CD4-positive, CD25-positive, alpha-beta regulatory T cell (primary cell): ENCODE results near the gene TGFB2. TPM values are rescaled to one million over a fixed set of nuclear protein-coding genes. Genes with fewer than 3 reads are reported as not detected.

Experiments
- ATAC-seq, 2 donors: fragments of 150-1000 bp; cut with Tn5 transposase; one replicate each; pipeline ENCODE4 v1.10.0; 2021; ENCODE audit warnings: low read depth in 2 of 2, moderate number of reproducible peaks in 2 of 2, moderate library complexity in 1 of 2
- DNase-seq, 3 donors: peaks; one replicate each; pipeline versions ENCODE4 v3.0.0 to v3.0.0-alpha.2; 2012 to 2022; ENCODE audit warnings: mixed read lengths in 1 of 3
- H3K27ac ChIP-seq: one replicate; pipeline ENCODE4 v1.7.0; 2013; ENCODE audit warnings: mild to moderate bottlenecking, low read length; ENCODE audit not compliant: insufficient read depth, poor library complexity, severe bottlenecking
- H3K27me3 ChIP-seq: one replicate; pipeline ENCODE4 v1.7.0; 2013; ENCODE audit warnings: low read length; ENCODE audit not compliant: control insufficient read depth, insufficient read depth
- H3K36me3 ChIP-seq: one replicate; pipeline ENCODE4 v1.7.0; 2013; ENCODE audit warnings: mild to moderate bottlenecking, low read length, moderate library complexity; ENCODE audit not compliant: control insufficient read depth, insufficient read depth
- H3K4me1 ChIP-seq: 2 replicates; pipeline ENCODE4 v1.7.0; 2013; ENCODE audit warnings: mild to moderate bottlenecking, low read length; ENCODE audit not compliant: insufficient read depth, control insufficient read depth, poor library complexity, severe bottlenecking
- H3K4me3 ChIP-seq: one replicate; pipeline ENCODE4 v1.7.0; 2013; ENCODE audit warnings: low read depth, mild to moderate bottlenecking, low read length, moderate library complexity
- H3K9me3 ChIP-seq, 2 experiments: 1 replicate in 1 of 2; 2 replicates in 1 of 2; pipeline ENCODE4 v1.7.0; 2013; ENCODE audit warnings: low read length in 2 of 2, mild to moderate bottlenecking in 1 of 2, moderate library complexity in 1 of 2; ENCODE audit not compliant: control insufficient read depth in 2 of 2
- H3K27ac Mint-ChIP-seq, 3 donors: one replicate each; pipeline ENCODE4 v1.8.0; 2020 to 2022; ENCODE audit warnings: mild to moderate bottlenecking in 3 of 3, mixed read lengths in 3 of 3, moderate library complexity in 2 of 3
- H3K27me3 Mint-ChIP-seq: one replicate; pipeline ENCODE4 v1.8.0; 2022; ENCODE audit warnings: mild to moderate bottlenecking, mixed read lengths
- H3K36me3 Mint-ChIP-seq: one replicate; pipeline ENCODE4 v1.8.0; 2020; ENCODE audit warnings: mixed read lengths
- H3K4me1 Mint-ChIP-seq, 4 donors: one replicate each; pipeline ENCODE4 v1.8.0; 2020 to 2022; ENCODE audit warnings: mixed read lengths in 4 of 4, mild to moderate bottlenecking in 1 of 4
- H3K4me3 Mint-ChIP-seq, 4 donors: one replicate each; pipeline ENCODE4 v1.8.0; 2020 to 2022; ENCODE audit warnings: mild to moderate bottlenecking in 4 of 4, mixed read lengths in 4 of 4, moderate library complexity in 3 of 4
- H3K9me3 Mint-ChIP-seq, 7 donors: one replicate each; pipeline ENCODE4 v1.8.0; 2020 to 2022; ENCODE audit warnings: mixed read lengths in 7 of 7, mild to moderate bottlenecking in 3 of 7, moderate library complexity in 2 of 7
- polyA plus RNA-seq, 4 donors: library from polyadenylated mRNA; unstranded; fragments of 300-500 nt; fragmentation: Illumina TruSeq; gene quantifications; one replicate each; pipeline ENCODE4 v1.2.3, GENCODE V29; 2021
- total RNA-seq: library from RNA; stranded (reverse); gene quantifications from one replicate; pipeline ENCODE4 v1.2.3, GENCODE V29; 2022

The TGFB2 gene
- total and polyA plus RNA-seq, 5 donors from 2014 or later, result not detected

GRCh38 chr1:218348628-218349071, 3.5 kb downstream of the TGFB2 start:
- ATAC-seq (no peak), DNase-seq (no peak)
- no peak overlapping the region for H3K4me3 ChIP-seq
- no peak overlapping the region for H3K27ac Mint-ChIP-seq
- no peaks in the 10 kb centered on the region for H3K36me3 Mint-ChIP-seq
- H3K4me3 Mint-ChIP-seq, result no peak overlapping the region
- peaks cover 28% of the 10 kb centered on the region for H3K27me3 ChIP-seq
- H3K36me3 ChIP-seq, result no peaks in the 10 kb centered on the region
- H3K9me3 Mint-ChIP-seq, result peaks cover 0 to 8% (median 0%) of the 10 kb centered on the region in 7 donors
- no peak overlapping the region for H3K27ac ChIP-seq
- H3K4me1 Mint-ChIP-seq, result peaks cover 0 to 31% (median 16%) of the 10 kb centered on the region in 4 donors
- peaks cover 24% of the 10 kb centered on the region for H3K4me1 ChIP-seq
- no peaks in the 10 kb centered on the region for H3K9me3 ChIP-seq
- peaks cover 41% of the 10 kb centered on the region for H3K27me3 Mint-ChIP-seq

GRCh38 chr1:218349348-218350034, 4.4 kb downstream of the TGFB2 start:
- H3K9me3 ChIP-seq, result no peaks in the 10 kb centered on the region
- no peak for DNase-seq
- H3K27me3 Mint-ChIP-seq, result peaks cover 40% of the 10 kb centered on the region
- peaks cover 24% of the 10 kb centered on the region for H3K4me1 ChIP-seq
- H3K4me3 ChIP-seq, result no peak overlapping the region
- no peak overlapping the region for H3K27ac ChIP-seq
- no peaks in the 10 kb centered on the region for H3K36me3 ChIP-seq
- no peak for ATAC-seq
- H3K4me3 Mint-ChIP-seq, result no peak overlapping the region
- peaks cover 0 to 8% (median 0%) of the 10 kb centered on the region in 7 donors for H3K9me3 Mint-ChIP-seq
- H3K36me3 Mint-ChIP-seq, result no peaks in the 10 kb centered on the region
- no peak overlapping the region for H3K27ac Mint-ChIP-seq
- H3K4me1 Mint-ChIP-seq, result peaks cover 0 to 31% (median 16%) of the 10 kb centered on the region in 4 donors
- peaks cover 26% of the 10 kb centered on the region for H3K27me3 ChIP-seq

- no peaks in the 10 kb centered on the region for H3K9me3 ChIP-seq
- no peak overlapping the region for H3K27ac Mint-ChIP-seq
- no peak overlapping the region for H3K4me3 ChIP-seq
- ATAC-seq (no peak), DNase-seq (no peak)
- peaks cover 0 to 31% (median 16%) of the 10 kb centered on the region in 4 donors for H3K4me1 Mint-ChIP-seq
- no peaks in the 10 kb centered on the region for H3K36me3 ChIP-seq
- H3K36me3 Mint-ChIP-seq, result no peaks in the 10 kb centered on the region
- H3K27me3 Mint-ChIP-seq, result peaks cover 40% of the 10 kb centered on the region
- H3K27me3 ChIP-seq, result peaks cover 22% of the 10 kb centered on the region
- no peak overlapping the region for H3K4me3 Mint-ChIP-seq
- H3K9me3 Mint-ChIP-seq, result peaks cover 0 to 8% (median 0%) of the 10 kb centered on the region in 7 donors
- H3K27ac ChIP-seq, result no peak overlapping the region
- peaks cover 20% of the 10 kb centered on the region for H3K4me1 ChIP-seq
Observed at GRCh38 chr1:218350035-218350525, 4.9 kb downstream of the TGFB2 start.

GRCh38 chr1:218350801-218351266, 5.7 kb downstream of the TGFB2 start:
- Mint-ChIP-seq H3K27ac (no peak overlapping the region), H3K4me1 (peaks cover 0 to 31% (median 16%) of the 10 kb centered on the region in 4 donors), H3K36me3 (no peaks in the 10 kb centered on the region), H3K27me3 (peaks cover 40% of the 10 kb centered on the region), H3K9me3 (peaks cover 0 to 8% (median 0%) of the 10 kb centered on the region in 7 donors), H3K4me3 (peak overlapping the region in 2 of 4 donors; percentile 52 to 69)
- Histone ChIP-seq H3K9me3 (no peaks in the 10 kb centered on the region), H3K36me3 (no peaks in the 10 kb centered on the region), H3K4me1 (peaks cover 14% of the 10 kb centered on the region), H3K4me3 (no peak overlapping the region), H3K27me3 (peaks cover 22% of the 10 kb centered on the region), H3K27ac (no peak overlapping the region)
- DNase-seq, result no peak
- no peak for ATAC-seq

GRCh38 chr1:218351391-218352074, 6.4 kb downstream of the TGFB2 start:
- DNase-seq (peak in 2 of 3 donors; percentile 5 to 14), ATAC-seq (peak; percentile 18 to 42)
- no peak overlapping the region for H3K27ac ChIP-seq
- no peaks in the 10 kb centered on the region for H3K9me3 ChIP-seq
- no peaks in the 10 kb centered on the region for H3K36me3 ChIP-seq
- Mint-ChIP-seq H3K4me3 (peak overlapping the region in 2 of 4 donors; percentile 52 to 69), H3K27ac (no peak overlapping the region), H3K36me3 (no peaks in the 10 kb centered on the region), H3K4me1 (peaks cover 0 to 24% (median 14%) of the 10 kb centered on the region in 4 donors), H3K9me3 (peaks cover 0 to 5% (median 0%) of the 10 kb centered on the region in 7 donors), H3K27me3 (peaks cover 34% of the 10 kb centered on the region)
- H3K4me1 ChIP-seq, result peaks cover 8% of the 10 kb centered on the region
- H3K27me3 ChIP-seq, result peaks cover 22% of the 10 kb centered on the region
- H3K4me3 ChIP-seq, result no peak overlapping the region

- peaks cover 0 to 4% (median 0%) of the 10 kb centered on the region in 7 donors for H3K9me3 Mint-ChIP-seq
- Histone ChIP-seq H3K27me3 (peaks cover 19% of the 10 kb centered on the region), H3K36me3 (no peaks in the 10 kb centered on the region), H3K4me3 (no peak overlapping the region), H3K27ac (no peak overlapping the region), H3K9me3 (no peaks in the 10 kb centered on the region), H3K4me1 (peaks cover 3% of the 10 kb centered on the region)
- DNase-seq, result no peak
- H3K4me3 Mint-ChIP-seq, result no peak overlapping the region
- peaks cover 29% of the 10 kb centered on the region for H3K27me3 Mint-ChIP-seq
- H3K27ac Mint-ChIP-seq, result no peak overlapping the region
- ATAC-seq, result no peak
- peaks cover 0 to 19% (median 10%) of the 10 kb centered on the region in 4 donors for H3K4me1 Mint-ChIP-seq
- no peaks in the 10 kb centered on the region for H3K36me3 Mint-ChIP-seq
Observed at GRCh38 chr1:218352075-218352438, 6.9 kb downstream of the TGFB2 start.

GRCh38 chr1:218353656-218354055, 8.5 kb downstream of the TGFB2 start:
- Histone ChIP-seq H3K27ac (no peak overlapping the region), H3K27me3 (peaks cover 9% of the 10 kb centered on the region), H3K4me1 (no peaks in the 10 kb centered on the region), H3K9me3 (no peaks in the 10 kb centered on the region), H3K36me3 (no peaks in the 10 kb centered on the region), H3K4me3 (no peak overlapping the region)
- Mint-ChIP-seq H3K4me1 (peaks cover 0 to 11% (median 5%) of the 10 kb centered on the region in 4 donors), H3K36me3 (no peaks in the 10 kb centered on the region), H3K27ac (no peak overlapping the region), H3K27me3 (peaks cover 13% of the 10 kb centered on the region), H3K4me3 (no peak overlapping the region), H3K9me3 (no peaks in the 10 kb centered on the region)
- no peak for ATAC-seq
- no peak for DNase-seq
